GM23338 (cell line): ENCODE results near the gene DCANP1. TPM values are rescaled to one million over a fixed set of nuclear protein-coding genes. Genes with fewer than 3 reads are reported as not detected.

Experiments
- ATAC-seq: fragments of 200-7000 bp; cut with Tn5 transposase; 3 replicates; pipeline ENCODE4 v1.9.1; 2020
- DNase-seq: peaks from one replicate; pipeline ENCODE4 v3.0.0-alpha.2; 2015; ENCODE audit warnings: low spot score
- H2AFZ ChIP-seq: fragments of 200-600 bp; sonication (generic); 2 replicates; pipeline ENCODE4 v1.8.0; 2016; ENCODE audit warnings: antibody characterized with exemption, mild to moderate bottlenecking, moderate library complexity
- H3F3A ChIP-seq: fragments of 200-600 bp; sonication (generic); replicated peaks from 2 replicates; pipeline ENCODE4 v1.8.0; 2017; ENCODE audit warnings: antibody characterized with exemption, mixed run types, low read depth
- H3K27ac ChIP-seq: fragments of 200-600 bp; sonication (generic); 2 replicates; pipeline ENCODE4 v1.6.1; 2016; ENCODE audit warnings: low read depth
- H3K27me3 ChIP-seq: fragments of 200-600 bp; sonication (generic); 2 replicates; pipeline ENCODE4 v1.8.0; 2016; ENCODE audit warnings: mild to moderate bottlenecking, mixed run types, moderate library complexity; ENCODE audit not compliant: insufficient read depth
- H3K36me3 ChIP-seq: fragments of 200-600 bp; sonication (generic); 2 replicates; pipeline ENCODE4 v1.8.0; 2016; ENCODE audit warnings: mild to moderate bottlenecking; ENCODE audit not compliant: insufficient read depth
- H3K4me1 ChIP-seq: fragments of 200-600 bp; sonication (generic); 2 replicates; pipeline ENCODE4 v1.8.0; 2016; ENCODE audit warnings: mild to moderate bottlenecking, moderate library complexity; ENCODE audit not compliant: insufficient read depth
- H3K4me2 ChIP-seq: fragments of 200-600 bp; sonication (generic); 2 replicates; pipeline ENCODE4 v1.7.1; 2017; ENCODE audit warnings: mixed run types
- H3K4me3 ChIP-seq: fragments of 200-600 bp; sonication (generic); 2 replicates; pipeline ENCODE4 v1.6.1; 2016; ENCODE audit warnings: mixed run types
- H3K79me2 ChIP-seq: fragments of 200-600 bp; sonication (generic); replicated peaks from 2 replicates; pipeline ENCODE4 v1.8.0; 2017; ENCODE audit warnings: mild to moderate bottlenecking; ENCODE audit not compliant: insufficient read depth
- H3K9me2 ChIP-seq: fragments of 200-600 bp; sonication (generic); 2 replicates; pipeline ENCODE4 v1.8.0; 2017; ENCODE audit not compliant: insufficient read depth
- H4K20me1 ChIP-seq: fragments of 200-600 bp; sonication (generic); replicated peaks from 2 replicates; pipeline ENCODE4 v1.8.0; 2017; ENCODE audit warnings: mild to moderate bottlenecking; ENCODE audit not compliant: insufficient read depth
- H3K27ac Mint-ChIP-seq: 2 replicates; pipeline ENCODE4 v1.8.0; 2020; ENCODE audit warnings: inconsistent platforms, mild to moderate bottlenecking, moderate library complexity, mixed read lengths
- H3K27me3 Mint-ChIP-seq: 3 replicates; pipeline ENCODE4 v1.8.0; 2022; ENCODE audit warnings: low read depth, mild to moderate bottlenecking, moderate library complexity, mixed read lengths, inconsistent platforms; ENCODE audit not compliant: insufficient read depth, poor library complexity
- H3K36me3 Mint-ChIP-seq: 3 replicates; pipeline ENCODE4 v1.8.0; 2021; ENCODE audit warnings: low read depth, mild to moderate bottlenecking, inconsistent platforms, moderate library complexity, mixed read lengths
- H3K4me1 Mint-ChIP-seq: 3 replicates; pipeline ENCODE4 v1.8.0; 2020; ENCODE audit warnings: mild to moderate bottlenecking, inconsistent platforms, mixed read lengths
- H3K4me3 Mint-ChIP-seq: 3 replicates; pipeline ENCODE4 v1.8.0; 2021; ENCODE audit warnings: moderate library complexity, mild to moderate bottlenecking, inconsistent platforms, mixed read lengths
- H3K9me3 Mint-ChIP-seq: 3 replicates; pipeline ENCODE4 v1.8.0; 2020; ENCODE audit warnings: moderate library complexity, mild to moderate bottlenecking, inconsistent platforms, mixed read lengths
- CREB1 ChIP-seq: fragments of 250-450 bp; sonication (Bioruptor Pico); IDR thresholded peaks from 2 replicates; pipeline ENCODE4 v1.5.0; 2020; ENCODE audit warnings: low read depth, mild to moderate bottlenecking, moderate library complexity
- EZH2 ChIP-seq: fragments of 200-600 bp; sonication (generic); IDR thresholded peaks from one replicate; pipeline ENCODE4 v1.8.0; 2017; ENCODE audit warnings: antibody characterized with exemption, mild to moderate bottlenecking, low read depth; ENCODE audit not compliant: unreplicated experiment
- EZH2phosphoT487 ChIP-seq: fragments of 200-600 bp; sonication (generic); IDR thresholded peaks from one replicate; pipeline ENCODE4 v1.8.1; 2018; ENCODE audit warnings: antibody characterized with exemption; ENCODE audit not compliant: unreplicated experiment
- JUNB ChIP-seq: IDR thresholded peaks from one replicate; pipeline ENCODE4 v1.6.1; 2016; ENCODE audit warnings: antibody characterized with exemption; ENCODE audit not compliant: unreplicated experiment
- NANOG ChIP-seq: IDR thresholded peaks from 2 replicates; pipeline ENCODE4 v1.6.1; 2016; ENCODE audit warnings: antibody characterized with exemption, borderline replicate concordance
- POLR2AphosphoS5 ChIP-seq: IDR thresholded peaks from 2 replicates; pipeline ENCODE4 v1.6.1; 2016; ENCODE audit warnings: antibody characterized with exemption, low read depth
- STAT1 ChIP-seq: IDR thresholded peaks from one replicate; pipeline ENCODE4 v1.6.1; 2016; ENCODE audit warnings: antibody characterized with exemption; ENCODE audit not compliant: unreplicated experiment
- ZNF114 ChIP-seq: fragments of 250-450 bp; sonication (Bioruptor Pico); IDR thresholded peaks from 2 replicates; pipeline ENCODE4 v1.5.0; 2020; ENCODE audit warnings: mild to moderate bottlenecking, moderate library complexity
- ZNF331 ChIP-seq: fragments of 250-450 bp; sonication (Bioruptor Pico); IDR thresholded peaks from 2 replicates; pipeline ENCODE4 v1.5.0; 2020; ENCODE audit warnings: low read depth, mild to moderate bottlenecking, moderate library complexity
- polyA plus RNA-seq: library from polyadenylated mRNA; unstranded; fragments of >200 nt; fragmentation: Nextera tagmentation; extraction: Ambion mirVana; gene quantifications from 2 replicates; pipeline ENCODE4 v1.2.1, GENCODE V29; 2016
- total RNA-seq: library from RNA; depleted of rRNA; stranded (reverse); fragments of >200 nt; shearing (Covaris generic); gene quantifications from 2 replicates; pipeline ENCODE4 v1.2.3, GENCODE V29; 2014
- TF ChIP-seq, protein P1 (sequence below): IDR thresholded peaks from 2 replicates; pipeline ENCODE4 v1.6.1; 2016; ENCODE audit warnings: antibody characterized with exemption
- TF ChIP-seq, protein P2 (sequence below): fragments of 250-450 bp; sonication (Bioruptor Pico); IDR thresholded peaks from 2 replicates; pipeline ENCODE4 v1.5.0; 2020; ENCODE audit warnings: mild to moderate bottlenecking, moderate library complexity
- TF ChIP-seq, protein P3 (sequence below), 2 experiments: fragments of 200-600 bp in 1 of 2; sonication (generic) in 1 of 2; conservative IDR thresholded peaks; 2 replicates each; pipeline versions ENCODE4 v1.5.1 to v1.6.1; 2016 to 2017; ENCODE audit warnings: antibody characterized with exemption in 2 of 2, low read depth in 2 of 2, mild to moderate bottlenecking in 2 of 2, moderate library complexity in 1 of 2
- TF ChIP-seq, protein P4 (sequence below): IDR thresholded peaks from one replicate; pipeline ENCODE4 v1.6.1; 2018; ENCODE audit warnings: antibody characterized with exemption; ENCODE audit not compliant: unreplicated experiment

DCANP1 gene
- total and polyA plus RNA-seq, 2 experiments from 2014 or later: not detected

DNA sequence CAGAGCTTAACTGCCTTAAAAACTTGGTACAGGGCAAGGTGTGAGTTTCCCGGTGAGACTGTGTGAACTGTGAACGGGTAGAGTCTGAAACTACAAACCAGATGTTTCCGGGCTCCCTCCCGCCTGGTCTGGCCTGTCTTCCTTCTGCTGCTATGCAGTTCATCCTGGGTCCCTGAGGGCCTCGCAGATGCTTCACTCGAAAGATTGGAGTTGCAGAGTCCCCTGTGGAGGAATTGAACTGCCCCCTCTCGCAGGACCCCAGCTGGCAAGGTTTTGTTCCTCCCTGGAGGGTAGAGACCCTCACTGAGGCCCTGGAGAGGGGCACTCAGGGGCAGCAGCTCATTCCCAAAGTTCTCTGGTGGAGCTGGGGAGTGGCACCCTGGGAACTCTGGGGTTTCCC lies 533 bp downstream of the DCANP1 start:
- peaks cover 15% of the 10 kb centered on the region; the same call in 2 of the 3 replicates for H3K4me1 Mint-ChIP-seq

More for the DNA sequence above, 533 bp downstream of the DCANP1 start:
- TF ChIP-seq, protein P1, sequence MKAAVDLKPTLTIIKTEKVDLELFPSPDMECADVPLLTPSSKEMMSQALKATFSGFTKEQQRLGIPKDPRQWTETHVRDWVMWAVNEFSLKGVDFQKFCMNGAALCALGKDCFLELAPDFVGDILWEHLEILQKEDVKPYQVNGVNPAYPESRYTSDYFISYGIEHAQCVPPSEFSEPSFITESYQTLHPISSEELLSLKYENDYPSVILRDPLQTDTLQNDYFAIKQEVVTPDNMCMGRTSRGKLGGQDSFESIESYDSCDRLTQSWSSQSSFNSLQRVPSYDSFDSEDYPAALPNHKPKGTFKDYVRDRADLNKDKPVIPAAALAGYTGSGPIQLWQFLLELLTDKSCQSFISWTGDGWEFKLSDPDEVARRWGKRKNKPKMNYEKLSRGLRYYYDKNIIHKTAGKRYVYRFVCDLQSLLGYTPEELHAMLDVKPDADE: no peak
- TF ChIP-seq ZNF114 (CRISPR knock-in tag): no peak
- TF ChIP-seq CREB1: no peak
- TF ChIP-seq, protein P2, sequence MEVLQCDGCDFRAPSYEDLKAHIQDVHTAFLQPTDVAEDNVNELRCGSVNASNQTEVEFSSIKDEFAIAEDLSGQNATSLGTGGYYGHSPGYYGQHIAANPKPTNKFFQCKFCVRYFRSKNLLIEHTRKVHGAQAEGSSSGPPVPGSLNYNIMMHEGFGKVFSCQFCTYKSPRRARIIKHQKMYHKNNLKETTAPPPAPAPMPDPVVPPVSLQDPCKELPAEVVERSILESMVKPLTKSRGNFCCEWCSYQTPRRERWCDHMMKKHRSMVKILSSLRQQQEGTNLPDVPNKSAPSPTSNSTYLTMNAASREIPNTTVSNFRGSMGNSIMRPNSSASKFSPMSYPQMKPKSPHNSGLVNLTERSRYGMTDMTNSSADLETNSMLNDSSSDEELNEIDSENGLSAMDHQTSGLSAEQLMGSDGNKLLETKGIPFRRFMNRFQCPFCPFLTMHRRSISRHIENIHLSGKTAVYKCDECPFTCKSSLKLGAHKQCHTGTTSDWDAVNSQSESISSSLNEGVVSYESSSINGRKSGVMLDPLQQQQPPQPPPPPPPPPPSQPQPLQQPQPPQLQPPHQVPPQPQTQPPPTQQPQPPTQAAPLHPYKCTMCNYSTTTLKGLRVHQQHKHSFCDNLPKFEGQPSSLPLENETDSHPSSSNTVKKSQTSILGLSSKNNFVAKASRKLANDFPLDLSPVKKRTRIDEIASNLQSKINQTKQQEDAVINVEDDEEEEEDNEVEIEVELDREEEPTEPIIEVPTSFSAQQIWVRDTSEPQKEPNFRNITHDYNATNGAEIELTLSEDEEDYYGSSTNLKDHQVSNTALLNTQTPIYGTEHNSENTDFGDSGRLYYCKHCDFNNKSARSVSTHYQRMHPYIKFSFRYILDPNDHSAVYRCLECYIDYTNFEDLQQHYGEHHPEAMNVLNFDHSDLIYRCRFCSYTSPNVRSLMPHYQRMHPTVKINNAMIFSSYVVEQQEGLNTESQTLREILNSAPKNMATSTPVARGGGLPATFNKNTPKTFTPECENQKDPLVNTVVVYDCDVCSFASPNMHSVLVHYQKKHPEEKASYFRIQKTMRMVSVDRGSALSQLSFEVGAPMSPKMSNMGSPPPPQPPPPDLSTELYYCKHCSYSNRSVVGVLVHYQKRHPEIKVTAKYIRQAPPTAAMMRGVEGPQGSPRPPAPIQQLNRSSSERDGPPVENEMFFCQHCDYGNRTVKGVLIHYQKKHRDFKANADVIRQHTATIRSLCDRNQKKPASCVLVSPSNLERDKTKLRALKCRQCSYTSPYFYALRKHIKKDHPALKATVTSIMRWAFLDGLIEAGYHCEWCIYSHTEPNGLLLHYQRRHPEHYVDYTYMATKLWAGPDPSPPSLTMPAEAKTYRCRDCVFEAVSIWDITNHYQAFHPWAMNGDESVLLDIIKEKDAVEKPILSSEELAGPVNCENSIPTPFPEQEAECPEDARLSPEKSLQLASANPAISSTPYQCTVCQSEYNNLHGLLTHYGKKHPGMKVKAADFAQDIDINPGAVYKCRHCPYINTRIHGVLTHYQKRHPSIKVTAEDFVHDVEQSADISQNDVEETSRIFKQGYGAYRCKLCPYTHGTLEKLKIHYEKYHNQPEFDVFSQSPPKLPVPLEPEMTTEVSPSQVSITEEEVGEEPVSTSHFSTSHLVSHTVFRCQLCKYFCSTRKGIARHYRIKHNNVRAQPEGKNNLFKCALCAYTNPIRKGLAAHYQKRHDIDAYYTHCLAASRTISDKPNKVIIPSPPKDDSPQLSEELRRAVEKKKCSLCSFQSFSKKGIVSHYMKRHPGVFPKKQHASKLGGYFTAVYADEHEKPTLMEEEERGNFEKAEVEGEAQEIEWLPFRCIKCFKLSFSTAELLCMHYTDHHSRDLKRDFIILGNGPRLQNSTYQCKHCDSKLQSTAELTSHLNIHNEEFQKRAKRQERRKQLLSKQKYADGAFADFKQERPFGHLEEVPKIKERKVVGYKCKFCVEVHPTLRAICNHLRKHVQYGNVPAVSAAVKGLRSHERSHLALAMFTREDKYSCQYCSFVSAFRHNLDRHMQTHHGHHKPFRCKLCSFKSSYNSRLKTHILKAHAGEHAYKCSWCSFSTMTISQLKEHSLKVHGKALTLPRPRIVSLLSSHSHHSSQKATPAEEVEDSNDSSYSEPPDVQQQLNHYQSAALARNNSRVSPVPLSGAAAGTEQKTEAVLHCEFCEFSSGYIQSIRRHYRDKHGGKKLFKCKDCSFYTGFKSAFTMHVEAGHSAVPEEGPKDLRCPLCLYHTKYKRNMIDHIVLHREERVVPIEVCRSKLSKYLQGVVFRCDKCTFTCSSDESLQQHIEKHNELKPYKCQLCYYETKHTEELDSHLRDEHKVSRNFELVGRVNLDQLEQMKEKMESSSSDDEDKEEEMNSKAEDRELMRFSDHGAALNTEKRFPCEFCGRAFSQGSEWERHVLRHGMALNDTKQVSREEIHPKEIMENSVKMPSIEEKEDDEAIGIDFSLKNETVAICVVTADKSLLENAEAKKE: no peak
- TF ChIP-seq, protein P3, sequence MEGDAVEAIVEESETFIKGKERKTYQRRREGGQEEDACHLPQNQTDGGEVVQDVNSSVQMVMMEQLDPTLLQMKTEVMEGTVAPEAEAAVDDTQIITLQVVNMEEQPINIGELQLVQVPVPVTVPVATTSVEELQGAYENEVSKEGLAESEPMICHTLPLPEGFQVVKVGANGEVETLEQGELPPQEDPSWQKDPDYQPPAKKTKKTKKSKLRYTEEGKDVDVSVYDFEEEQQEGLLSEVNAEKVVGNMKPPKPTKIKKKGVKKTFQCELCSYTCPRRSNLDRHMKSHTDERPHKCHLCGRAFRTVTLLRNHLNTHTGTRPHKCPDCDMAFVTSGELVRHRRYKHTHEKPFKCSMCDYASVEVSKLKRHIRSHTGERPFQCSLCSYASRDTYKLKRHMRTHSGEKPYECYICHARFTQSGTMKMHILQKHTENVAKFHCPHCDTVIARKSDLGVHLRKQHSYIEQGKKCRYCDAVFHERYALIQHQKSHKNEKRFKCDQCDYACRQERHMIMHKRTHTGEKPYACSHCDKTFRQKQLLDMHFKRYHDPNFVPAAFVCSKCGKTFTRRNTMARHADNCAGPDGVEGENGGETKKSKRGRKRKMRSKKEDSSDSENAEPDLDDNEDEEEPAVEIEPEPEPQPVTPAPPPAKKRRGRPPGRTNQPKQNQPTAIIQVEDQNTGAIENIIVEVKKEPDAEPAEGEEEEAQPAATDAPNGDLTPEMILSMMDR (conservative IDR thresholded peaks at IDR 0.05; ENCODE audit: low read depth in 2 of 2): no peak
- no peak for TF ChIP-seq JUNB
- no peak for TF ChIP-seq EZH2
- no peak for TF ChIP-seq STAT1
- TF ChIP-seq, protein P4, sequence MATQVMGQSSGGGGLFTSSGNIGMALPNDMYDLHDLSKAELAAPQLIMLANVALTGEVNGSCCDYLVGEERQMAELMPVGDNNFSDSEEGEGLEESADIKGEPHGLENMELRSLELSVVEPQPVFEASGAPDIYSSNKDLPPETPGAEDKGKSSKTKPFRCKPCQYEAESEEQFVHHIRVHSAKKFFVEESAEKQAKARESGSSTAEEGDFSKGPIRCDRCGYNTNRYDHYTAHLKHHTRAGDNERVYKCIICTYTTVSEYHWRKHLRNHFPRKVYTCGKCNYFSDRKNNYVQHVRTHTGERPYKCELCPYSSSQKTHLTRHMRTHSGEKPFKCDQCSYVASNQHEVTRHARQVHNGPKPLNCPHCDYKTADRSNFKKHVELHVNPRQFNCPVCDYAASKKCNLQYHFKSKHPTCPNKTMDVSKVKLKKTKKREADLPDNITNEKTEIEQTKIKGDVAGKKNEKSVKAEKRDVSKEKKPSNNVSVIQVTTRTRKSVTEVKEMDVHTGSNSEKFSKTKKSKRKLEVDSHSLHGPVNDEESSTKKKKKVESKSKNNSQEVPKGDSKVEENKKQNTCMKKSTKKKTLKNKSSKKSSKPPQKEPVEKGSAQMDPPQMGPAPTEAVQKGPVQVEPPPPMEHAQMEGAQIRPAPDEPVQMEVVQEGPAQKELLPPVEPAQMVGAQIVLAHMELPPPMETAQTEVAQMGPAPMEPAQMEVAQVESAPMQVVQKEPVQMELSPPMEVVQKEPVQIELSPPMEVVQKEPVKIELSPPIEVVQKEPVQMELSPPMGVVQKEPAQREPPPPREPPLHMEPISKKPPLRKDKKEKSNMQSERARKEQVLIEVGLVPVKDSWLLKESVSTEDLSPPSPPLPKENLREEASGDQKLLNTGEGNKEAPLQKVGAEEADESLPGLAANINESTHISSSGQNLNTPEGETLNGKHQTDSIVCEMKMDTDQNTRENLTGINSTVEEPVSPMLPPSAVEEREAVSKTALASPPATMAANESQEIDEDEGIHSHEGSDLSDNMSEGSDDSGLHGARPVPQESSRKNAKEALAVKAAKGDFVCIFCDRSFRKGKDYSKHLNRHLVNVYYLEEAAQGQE: no peak
- TF ChIP-seq EZH2phosphoT487: no peak
- no peak for TF ChIP-seq POLR2AphosphoS5
- TF ChIP-seq ZNF331: no peak
- no peak for TF ChIP-seq NANOG
- Histone ChIP-seq H3K79me2 (no peaks in the 10 kb centered on the region), H3K27me3 (no peaks in the 10 kb centered on the region), H3K4me2 (no peak overlapping the region), H3F3A (no peaks in the 10 kb centered on the region), H3K9me2 (no peaks in the 10 kb centered on the region), H3K4me1 (no peaks in the 10 kb centered on the region), H3K27ac (no peak overlapping the region), H3K4me3 (no peak overlapping the region), H3K36me3 (no peaks in the 10 kb centered on the region), H4K20me1 (no peaks in the 10 kb centered on the region), H2AFZ (no peak overlapping the region)
- Mint-ChIP-seq H3K9me3 (0 out of 3 replicates have a peak, but pooled peaks cover 3% of the 10 kb centered on the region), H3K4me3 (no peak overlapping the region), H3K27me3 (peaks cover 12% of the 10 kb centered on the region), H3K27ac (no peak overlapping the region), H3K36me3 (no peaks in the 10 kb centered on the region)
- DNase-seq (no peak), ATAC-seq (no peak)
